GM21447 (cell line): ENCODE measurements around the gene YOD1.
"Not testable (repeated sequence)": the region's sequence is repeated elsewhere in the genome, so short reads cannot be mapped to it uniquely, and the experiment has no call there.

ENCODE experiments used
- ATAC-seq: cut with Tn5 transposase; IDR thresholded peaks from one replicate; pipeline ENCODE4 v1.9.1; 2021; ENCODE audit not compliant: unreplicated experiment

YOD1 gene

GRCh38 chr1:207050480-207051190, 373 bp downstream of the YOD1 start:
- ATAC-seq = peak; percentile 48

- ATAC-seq = no peak
Measured at GRCh38 chr1:207049974-207050391, 1.0 kb downstream of the YOD1 start.

DNA sequence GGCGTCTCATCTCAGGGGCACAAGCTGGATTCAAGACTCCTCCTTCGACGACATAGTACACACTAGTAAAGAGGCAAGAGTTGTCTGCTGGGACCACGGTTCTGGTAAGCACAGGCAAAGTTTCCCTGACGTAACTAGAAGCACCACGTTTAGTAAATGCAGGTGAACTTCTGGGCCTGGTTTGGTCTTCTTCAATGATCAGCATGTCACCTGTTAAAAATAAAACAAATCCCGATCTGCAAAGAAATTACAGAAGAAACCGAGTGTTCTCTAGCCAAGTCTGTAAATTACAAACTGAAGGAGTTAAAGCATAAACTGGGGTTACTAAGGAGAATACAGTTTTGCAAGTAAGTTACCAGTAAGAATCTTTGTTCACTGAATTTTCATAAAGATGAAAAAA, 1.5 kb downstream of the YOD1 start:
- ATAC-seq = no peak

DNA sequence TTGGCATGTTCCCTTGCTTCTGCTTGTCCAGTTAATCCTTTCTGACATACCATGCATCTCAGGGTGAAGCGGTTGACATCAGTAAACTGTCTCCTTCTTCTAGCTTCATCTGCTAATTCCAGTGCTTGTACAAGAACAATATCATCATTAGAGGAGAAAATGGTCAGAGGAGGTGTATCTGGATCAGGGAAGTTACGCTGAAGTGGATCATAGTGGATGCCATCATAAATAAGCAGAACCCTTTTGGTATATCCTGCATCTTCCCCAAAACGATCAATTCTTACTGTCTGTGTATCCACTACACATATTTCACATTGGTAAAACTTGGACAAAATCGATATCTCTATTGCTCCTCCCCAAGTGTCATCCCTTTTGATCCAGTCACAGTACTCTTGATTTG, 2.0 kb downstream of the YOD1 start:
- no peak for ATAC-seq

GRCh38 chr1:207048041-207048440, 3.0 kb downstream of the YOD1 start:
- no peak for ATAC-seq

- ATAC-seq = no peak
Measured at GRCh38 chr1:207047505-207047904, 3.5 kb downstream of the YOD1 start.

- ATAC-seq = no peak
Measured at GRCh38 chr1:207045453-207045852, 5.6 kb downstream of the YOD1 start.

GRCh38 chr1:207041397-207041796, 9.6 kb downstream of the YOD1 start:
- ATAC-seq = not testable (repeated sequence)

- ATAC-seq = no peak
Measured at GRCh38 chr1:207040181-207040533, 10.9 kb downstream of the YOD1 start.

- no peak for ATAC-seq
Measured at GRCh38 chr1:207039380-207040180, 11.4 kb downstream of the YOD1 start.

DNA sequence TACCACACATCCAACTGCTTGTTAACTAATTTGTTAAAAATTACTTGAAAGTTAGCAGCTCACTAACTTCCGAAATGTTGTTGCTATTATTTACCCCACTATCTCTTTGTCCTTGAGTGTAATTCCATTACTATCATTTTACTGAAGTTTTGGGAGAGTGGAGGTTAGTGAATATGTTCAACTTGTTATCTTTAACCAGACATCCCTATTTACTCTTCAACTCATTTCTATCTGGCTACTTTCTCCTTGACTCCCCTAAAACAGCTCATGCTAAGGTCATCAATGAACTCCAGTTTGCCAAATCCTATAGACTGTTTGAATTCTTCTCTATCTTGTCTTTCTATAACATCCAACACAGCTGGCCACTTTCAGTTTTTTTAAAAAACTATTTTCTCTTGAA, 14.1 kb downstream of the YOD1 start:
- no peak for ATAC-seq

DNA sequence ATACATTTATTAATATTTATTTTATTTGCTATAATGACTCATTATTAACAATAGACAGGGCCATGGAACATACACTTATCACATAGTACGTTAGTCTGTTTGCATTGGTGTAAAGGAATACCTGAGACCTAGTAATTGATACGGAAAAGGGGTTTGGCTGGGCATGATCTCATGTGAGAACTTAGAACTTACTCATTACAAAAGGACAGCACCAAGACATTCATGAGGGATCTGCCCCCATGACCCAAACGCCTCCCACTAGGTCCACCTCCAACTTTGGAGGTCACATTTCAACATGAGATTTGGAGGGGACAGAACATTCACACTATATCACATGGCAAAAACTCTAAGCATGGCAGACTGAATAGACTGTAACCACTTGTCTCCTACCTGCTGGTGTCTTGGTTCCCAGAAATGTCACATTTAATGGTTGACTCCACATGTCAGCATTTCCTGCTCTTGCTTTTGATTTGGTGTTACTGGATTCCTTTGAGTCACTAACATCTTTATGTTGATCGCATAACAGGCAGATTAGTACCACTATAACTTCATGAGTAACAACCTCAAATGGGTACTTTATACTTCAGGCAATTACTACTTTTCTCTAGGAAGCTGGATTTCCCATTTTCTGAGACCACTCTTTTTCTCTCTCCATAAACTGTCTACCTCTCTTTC, 15.0 kb downstream of the YOD1 start:
- ATAC-seq = no peak

GRCh38 chr1:207034998-207035397, 16.0 kb downstream of the YOD1 start:
- ATAC-seq = no peak

DNA sequence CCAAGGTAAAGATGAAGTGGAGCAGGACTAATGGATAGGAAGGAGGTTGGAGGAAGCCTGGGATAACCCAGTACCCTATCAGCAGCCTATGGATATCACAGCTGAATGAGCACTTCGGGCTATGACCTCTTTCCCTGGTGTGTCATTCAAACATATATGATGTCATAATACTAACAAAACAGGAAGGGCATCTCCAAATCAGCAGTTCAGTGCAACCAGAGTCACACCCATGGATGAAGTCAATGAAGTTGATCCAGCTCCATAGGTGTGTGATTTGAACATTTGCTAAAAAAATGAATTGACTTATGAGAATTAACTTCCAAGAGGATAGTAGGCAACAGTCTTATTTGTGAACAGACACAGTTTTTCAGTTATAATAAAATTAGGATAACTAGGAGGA, 16.8 kb downstream of the YOD1 start:
- no peak for ATAC-seq

- no peak for ATAC-seq
Measured at GRCh38 chr1:207033302-207033701, 17.7 kb downstream of the YOD1 start.

DNA sequence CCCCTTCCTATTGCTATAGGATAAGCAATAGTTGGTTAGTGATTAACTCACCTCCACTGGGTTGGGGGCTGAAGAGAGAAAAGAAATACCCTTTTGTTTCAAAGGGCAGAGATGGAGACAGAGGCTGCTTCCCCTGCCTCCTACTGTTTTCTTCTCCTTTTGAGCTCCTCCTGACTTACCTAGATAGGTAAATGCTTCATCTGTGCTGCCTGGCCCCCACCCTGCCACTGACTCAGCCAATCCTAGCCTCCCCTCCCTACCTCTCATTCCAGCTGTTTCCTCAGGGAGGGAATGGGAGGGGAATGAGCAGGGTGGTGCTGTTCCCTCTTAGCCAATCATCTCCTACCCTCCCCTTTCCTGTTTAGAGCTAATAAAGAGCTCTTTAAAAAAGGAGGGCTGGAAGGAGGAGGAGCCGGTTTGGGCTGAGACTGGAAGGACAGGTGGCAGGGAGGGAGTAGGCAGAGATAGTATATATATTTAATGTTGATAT, 18.4 kb downstream of the YOD1 start, which contains the start of gene C1orf116:
TSS of gene C1orf116 (minus strand) at position 229 of the 490 bp plus-strand sequence. CDS start 5,158 bp downstream, outside the sequence.
- ATAC-seq = no peak

DNA sequence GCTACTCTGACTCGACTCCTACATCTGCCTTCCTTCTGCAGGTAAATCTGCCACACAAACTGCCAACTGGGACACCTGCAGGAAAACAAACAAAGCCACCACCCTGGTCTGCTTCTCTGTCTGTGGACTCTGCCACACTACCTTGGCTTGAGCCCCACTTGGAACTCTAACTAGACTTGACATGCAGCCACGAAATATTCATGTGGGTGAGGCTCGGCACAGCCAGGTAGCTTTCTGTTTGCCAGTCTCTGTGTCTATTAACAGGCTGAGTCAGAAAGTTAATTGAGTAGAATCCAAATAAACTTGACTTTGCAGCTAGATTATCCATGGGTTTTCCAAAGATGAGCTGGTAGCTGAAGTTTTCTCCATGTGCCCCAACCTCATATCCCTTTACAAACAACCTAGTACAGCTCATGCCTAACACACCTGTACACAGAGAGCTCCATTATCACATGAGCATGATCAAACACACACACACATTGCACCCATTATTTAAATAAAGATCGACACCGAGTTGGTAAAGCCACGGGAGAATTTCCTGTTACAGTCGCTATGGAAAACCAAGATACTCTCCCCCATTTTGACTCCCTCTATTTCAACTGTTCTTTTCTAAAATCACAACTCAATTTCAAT, 19.3 kb downstream of the YOD1 start:
- no peak for ATAC-seq

GRCh38 chr1:207031016-207031415, 20.0 kb downstream of the YOD1 start:
- no peak for ATAC-seq

DNA sequence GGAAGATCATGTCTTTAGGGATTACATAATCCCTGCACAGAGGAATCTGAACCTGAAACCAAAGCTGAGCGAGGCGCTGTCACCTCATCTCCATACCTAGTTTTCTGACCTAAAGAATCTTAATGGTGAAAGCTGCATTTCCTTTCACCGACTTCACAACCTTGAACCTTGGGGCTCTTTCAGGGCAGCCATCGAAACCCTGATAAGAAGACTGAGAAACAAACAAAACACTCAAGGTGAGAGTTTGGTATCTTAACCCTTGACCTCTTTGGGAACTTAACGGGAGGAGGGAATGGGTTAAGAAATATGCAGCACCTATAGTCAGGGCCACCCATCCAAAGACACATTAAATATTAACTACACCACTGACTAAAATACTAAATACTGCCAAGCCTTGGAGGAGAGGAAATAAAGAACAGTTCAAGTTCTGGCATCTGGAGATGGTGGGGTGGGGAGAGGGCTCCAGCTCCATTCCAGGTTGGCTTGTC, 20.4 kb downstream of the YOD1 start:
- ATAC-seq = no peak

GRCh38 chr1:207029701-207030521, 21.1 kb downstream of the YOD1 start:
- ATAC-seq = no peak
